ENCODE measurements around the gene NTPCR. TPM values are rescaled to one million over a fixed set of nuclear protein-coding genes. Genes with fewer than 3 reads are reported as not detected.

The NTPCR gene
- polyA plus RNA-seq, 3 donors = 56.2 to 74.5 (median 71.6) TPM

DNA sequence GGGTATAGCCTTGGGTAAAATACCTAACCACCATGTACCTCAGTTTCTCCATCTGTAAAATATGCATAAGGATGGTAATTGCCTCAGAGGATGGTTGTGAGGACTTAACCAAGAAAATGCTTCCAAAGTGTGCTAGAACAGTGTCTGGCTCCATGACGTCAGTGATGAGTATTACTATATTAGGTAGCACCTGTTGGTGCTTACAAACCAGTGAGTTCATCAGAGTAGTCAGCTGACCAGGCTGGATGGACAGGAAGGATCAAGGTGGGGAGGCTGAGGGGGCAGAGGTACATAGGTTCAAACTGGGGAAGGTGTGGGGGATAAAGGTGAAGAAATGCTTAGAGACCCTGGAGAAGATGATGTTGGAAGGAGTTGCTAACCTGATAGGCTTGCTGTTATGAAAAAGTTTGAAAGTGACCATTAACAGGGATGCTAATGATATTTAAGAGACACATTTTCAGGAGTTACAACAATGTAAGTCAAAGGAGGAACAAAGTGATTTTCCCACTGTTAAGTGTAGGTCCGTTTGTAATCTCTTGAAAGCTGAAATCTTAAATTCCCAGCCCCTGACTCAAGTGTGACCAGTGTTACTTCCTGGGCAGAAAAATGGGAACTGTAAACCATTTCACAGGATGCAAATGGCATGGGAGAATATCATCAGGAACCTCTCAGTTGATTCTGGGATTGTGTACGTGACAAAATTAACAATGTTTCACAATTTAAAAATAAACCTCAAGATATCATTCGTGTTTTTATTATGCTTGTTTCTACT is 4.4 kb downstream of the NTPCR start:
- DNase-seq = no peak

DNA sequence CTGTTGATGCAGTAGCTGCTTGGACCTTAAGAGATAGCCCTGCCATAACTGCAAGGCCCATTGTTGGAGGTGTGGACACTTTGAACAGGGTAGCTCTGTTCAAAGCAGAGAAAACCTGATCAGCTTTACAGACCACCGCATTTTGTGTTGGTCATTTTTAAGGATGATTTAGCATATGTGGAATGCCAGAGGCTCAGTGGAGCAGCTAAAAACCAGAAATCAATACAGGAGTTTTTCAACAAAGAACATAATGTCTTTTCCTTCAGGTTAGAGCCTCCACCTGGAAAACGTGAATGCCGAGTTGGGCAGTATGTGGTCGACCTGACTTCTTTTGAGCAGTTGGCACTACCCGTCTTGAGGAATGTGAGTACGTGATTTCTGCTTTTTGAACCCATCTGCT is 5.7 kb downstream of the NTPCR start:
- no peak for DNase-seq

DNA sequence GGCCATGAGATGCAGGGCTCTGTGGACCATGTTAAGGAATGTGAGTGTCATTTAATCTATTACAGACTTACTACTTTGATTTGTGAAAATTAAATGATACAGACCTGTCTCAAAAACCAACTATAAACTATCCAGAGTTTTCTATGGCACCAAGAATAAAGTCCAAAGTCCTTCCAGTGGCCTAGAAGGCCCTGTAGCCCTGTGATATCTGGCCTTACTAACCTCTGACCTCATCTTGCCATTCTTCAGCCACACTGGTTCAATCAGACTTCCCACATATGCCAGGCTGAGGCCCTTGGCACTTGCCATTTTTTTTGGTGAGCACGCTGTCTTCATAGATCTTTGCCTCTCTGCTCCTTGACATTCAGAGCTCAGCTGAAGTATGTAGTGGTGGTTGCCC is 7.7 kb downstream of the NTPCR start:
- DNase-seq = no peak

DNA sequence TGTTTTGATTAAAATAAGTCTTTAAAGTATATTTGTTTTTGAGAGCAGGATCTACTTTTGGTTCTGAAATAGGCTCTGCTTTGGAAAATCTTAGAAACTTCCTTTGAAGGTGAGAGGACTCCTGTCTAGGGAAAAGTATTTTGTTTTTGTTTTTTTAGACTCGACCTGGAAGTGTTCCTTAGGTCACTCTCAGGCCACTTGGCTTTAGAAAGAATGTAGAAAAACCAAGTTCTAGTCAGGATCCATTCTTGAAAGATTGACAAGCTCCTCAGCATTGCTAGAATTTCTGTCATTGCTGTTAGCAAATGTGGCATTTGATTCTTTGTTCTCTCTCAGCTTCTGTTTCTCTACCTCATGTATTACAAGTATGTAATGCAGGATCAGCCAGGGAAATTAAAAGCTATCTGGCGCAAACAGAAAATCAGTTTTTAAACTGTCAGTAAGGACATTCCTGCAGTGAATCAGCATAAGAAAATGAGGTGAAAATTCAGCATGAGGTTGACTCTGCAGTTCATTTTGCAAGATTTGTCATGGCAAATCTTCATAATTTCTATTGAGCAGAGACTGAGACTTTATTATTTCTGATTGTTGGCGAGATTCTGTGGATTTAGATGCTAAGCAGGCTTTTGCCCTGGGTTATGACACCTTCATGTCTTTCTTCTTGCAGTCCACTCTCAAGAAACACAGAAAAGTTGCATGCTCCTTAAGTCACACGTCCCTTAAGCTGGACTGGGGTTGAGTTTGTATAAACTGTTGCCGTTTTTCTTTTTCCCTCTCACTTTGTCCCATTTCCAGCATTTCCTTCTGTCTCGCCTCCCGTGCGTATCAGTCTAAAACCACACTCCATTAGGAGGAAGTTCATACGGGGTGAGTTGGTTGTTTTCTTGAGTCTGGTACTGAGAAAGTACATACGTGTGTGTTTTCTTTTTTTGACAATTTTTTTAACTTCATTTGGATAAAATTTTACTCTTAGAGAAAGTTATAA is 12.6 kb downstream of the NTPCR start:
- no peak for DNase-seq

DNA sequence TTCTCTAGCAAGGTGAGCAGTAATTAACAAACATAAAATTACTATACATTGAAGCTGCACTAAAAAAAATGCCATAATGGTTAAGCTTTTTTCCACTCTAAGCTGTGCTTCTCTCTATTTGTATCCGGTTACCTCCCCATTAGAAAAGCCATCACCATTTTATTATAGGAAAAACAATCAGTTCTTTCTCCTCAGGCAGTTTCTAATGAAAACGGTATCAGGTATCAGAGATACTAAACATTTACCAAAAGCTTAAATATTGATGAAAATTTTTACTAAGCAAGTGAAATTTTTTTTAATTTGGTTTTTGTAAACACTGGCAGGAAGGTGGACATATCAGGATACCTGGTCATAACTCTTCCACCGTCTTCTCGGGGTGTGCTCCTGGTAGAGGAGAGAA is 14.2 kb downstream of the NTPCR start:
- no peak for DNase-seq

DNA sequence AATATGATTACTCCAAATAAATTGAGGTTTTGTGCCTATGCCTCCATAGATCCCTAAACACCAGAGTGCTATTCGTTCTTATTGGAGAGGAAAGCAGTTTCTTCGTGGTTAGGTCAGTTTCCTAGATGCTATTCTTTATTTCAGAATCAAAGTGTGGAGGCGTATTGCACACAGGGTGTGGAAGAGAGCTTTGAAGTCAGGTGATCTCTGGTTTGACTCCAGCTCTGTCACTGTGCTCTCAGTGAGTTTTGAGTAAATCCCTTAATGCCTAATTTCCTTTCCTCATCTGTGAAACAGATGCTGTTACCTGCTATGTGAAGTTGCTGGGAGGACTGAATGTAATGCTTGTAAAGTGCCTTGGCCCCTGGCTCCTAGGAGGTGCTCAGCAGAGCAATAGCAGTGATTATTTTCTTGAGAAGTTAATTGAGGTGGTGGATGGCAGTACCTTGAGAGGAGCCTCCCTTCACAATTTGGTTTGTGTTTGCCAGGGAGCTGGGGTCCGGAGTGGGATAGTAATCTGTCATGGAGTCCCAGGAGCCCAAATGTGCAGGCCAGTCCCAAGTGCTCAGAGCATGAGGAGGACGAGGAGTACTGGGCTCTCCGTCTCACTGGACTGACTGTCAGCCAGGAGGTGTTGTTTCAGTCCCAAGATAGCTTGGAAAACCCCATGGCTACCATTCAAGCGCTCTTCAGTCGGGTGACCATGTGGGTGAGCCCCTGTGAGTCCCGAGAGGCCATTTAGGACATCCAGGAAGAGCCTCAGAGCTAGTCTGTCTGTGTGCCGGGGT is 14.9 kb downstream of the NTPCR start:
- DNase-seq = no peak

DNA sequence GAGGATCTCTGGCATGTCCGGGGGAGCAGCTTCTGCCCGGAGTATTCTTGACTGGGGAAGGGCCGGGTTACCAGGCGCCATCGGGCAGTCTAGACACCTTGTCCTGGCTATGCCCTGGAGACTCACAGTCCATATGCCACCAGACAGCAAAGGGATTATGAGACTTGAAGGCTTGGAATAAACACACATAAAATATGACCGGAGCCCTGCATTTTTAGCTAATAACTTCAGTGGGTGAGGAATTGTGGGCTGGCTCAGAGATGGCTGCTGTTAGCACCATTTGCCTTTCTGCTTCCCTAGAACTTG is 15.5 kb downstream of the NTPCR start:
- no peak for DNase-seq

DNA sequence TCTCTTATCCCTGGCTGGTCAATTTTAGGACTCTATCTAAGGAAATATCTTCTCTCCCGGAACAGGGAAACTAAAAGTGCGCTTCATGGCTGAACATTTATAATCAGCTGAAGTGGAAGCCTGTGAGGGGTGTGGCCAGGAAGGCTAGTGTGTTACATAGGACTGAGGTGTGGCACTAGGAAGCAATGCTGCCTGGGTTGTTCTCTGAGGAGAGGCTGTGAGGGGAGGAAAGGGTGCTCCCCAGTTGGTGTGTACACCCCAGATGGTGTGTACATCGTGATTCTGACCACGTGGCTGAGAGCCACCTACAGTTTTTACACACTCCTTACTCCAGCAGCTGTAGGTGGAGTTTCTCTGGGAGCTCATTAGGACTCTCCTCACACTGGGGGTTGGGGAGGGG is 16.3 kb downstream of the NTPCR start:
- DNase-seq = no peak

DNA sequence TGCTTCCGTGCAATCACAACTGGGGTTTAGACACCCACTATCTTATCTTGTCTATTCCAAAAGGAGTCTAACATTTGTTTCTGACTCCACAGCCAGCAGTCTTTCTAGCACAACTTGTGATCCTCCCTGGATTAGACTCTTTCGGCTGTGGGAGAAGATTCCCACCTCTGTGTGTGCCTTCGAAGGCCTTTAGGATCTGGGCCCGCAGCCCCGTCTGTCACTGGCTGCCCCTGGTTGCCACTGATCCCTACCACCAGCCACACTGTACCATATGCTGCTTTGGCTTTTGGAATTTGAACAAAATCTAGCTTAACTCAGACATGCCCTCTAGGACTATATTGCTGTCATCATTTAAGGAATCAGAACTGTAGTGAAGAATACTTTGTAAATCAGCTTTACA is 18.0 kb downstream of the NTPCR start:
- no peak for DNase-seq

DNA sequence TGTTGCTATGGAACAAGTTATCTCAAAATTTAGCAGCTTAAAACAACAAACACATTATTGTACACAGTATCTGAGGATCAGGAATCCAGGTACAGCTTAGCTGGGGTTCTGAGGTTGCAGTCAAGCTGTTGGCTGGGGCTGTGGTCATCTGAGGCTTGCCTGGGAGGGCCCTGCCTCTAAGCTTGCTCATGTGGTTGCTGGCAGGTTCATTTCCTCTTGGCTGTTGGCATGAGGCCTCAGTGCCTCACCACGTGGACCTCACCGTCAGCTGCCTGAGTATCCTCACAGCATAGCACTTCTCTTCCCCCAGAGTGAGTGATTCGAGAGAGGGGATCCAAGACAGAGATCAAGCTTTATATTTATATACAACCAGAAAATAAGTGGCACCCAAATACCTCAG is 18.6 kb downstream of the NTPCR start:
- DNase-seq = no peak

DNA sequence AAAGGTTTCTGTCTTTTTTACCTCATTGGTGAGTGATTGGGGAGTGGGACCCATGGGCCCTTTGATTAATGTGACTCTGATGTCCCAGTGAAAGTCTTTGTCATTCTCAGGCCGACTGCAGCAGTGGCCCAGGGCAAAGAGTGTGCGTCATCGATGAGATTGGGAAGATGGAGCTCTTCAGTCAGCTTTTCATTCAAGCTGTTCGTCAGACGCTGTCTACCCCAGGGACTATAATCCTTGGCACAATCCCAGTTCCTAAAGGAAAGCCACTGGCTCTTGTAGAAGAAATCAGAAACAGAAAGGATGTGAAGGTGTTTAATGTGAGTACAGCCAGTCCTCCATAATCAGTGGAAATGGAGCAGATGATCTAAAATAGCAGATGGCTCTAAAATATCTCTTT is 19.4 kb downstream of the NTPCR start:
- DNase-seq = no peak

DNA sequence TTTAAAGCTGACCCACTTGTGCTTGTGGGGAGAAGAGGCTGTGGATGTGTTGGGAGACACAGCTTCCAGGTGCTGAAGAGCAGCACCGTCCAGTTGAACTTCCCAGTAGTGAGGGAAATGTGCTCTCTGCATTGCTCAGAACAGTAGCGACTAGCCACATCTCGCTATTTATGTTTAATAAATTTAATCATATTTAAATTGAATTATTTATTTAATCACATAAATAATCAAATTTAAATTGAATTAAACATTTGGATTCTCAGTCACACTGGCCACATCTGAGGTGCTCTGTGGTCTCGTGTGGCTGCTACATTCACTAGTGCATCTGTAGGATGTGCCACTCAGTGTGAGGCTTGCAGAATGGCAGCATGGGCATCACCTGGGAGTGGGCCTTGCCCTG is 20.1 kb downstream of the NTPCR start:
- no peak for DNase-seq

DNA sequence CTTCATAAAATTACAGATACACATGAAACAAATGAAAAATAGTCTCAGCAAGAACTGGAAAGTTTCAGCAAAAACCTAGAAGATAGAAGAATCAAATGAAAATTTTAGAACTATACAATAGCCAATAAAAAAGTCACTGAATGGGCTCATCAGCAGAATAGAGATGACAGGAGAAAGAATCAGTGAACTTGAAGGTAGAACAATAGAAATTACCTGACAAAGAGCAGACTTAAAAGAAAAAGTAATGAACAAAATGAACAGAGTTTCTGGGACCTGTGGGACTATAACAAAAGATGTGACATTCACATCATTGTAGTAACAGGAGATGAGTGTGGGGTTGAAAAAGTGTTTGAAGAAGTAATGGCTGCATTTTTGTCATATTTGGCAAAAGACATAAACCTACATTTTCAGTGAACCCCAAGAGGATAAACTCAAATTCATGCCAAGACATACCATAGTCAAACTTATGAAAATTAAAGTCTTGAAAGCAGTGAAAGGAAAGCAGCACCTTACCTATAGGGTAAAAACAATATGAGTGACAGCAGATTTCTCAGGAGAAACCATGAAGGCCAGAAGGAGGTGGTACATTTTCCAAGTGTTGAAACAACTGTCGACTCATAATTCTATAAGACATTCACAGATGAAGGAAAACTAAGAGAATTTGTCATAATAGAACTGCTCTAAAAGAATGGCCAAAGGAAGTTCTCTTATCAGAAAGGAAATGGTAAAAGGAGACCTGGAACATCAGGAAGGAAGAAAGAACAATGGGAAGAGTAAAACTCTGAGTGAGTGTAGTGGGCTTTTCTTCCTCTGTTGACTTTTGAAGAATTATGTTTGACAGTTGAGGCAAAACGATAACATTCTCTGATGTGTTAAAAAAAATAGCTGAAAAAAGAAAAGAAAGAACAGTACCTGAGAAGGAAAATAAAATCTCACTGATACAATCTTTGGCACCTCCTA is 23.5 kb downstream of the NTPCR start:
- DNase-seq = no peak

DNA sequence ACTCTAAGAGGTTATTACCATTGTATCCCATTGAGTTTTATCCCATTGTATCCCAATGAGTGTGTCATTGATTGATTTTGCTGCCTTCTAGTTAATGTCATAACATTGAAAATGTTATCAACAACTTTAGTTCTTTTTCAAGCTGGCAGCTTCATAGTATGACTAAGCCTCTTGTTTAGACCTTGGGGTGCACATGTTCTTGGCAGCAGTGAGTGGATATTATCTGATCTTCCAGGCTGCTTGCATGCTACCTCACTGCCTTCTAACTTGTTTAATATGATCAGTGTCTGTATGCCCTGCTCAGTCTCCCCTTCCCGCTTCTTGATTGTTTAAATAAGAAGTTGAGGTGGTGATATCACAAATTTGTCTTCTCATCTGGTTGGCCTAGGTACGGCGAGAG is 24.6 kb downstream of the NTPCR start:
- DNase-seq = no peak

DNA sequence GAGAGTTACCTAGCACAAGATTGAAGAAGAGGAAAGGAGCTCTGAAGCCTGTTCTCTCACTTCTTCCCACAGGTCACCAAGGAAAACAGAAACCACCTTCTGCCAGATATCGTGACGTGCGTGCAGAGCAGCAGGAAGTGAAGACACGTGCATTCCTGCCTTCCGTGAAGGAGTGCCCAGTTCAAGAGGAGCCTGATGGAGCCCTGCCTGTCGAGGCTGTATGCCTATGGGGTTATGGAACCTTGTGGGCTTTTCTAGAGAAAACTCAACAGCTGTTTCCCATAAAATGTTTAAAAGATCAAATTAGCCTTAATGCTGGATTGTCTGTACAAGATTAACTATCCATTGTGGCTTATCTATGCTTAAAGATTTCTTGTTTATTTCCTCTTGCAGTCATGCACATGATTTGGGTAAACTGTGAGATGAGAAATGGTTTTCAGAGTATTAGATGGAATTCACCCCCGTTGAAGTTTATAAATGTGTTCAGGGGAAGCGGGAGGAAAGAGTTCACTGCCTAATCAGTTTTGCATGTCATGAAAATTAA is 27.8 kb downstream of the NTPCR start:
- DNase-seq = no peak

DNA sequence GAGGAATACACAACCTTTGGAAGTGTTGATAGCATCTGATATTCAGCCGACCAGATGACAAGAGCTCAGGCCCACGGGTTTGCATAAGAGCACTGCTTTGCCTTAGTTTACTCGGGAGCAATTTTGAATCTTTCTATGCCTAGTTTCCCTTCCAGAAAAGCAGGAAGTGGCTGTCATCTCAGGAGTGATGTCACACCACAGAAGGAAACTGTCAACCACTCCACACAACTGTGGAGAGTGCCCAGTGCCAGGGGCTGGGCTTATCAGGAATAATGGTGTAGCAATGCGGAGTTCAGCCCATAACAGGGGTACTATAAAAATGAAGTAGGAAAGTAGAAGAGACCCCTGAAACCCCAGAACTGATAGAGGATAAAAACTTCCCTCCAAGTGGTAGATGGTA is 28.4 kb downstream of the NTPCR start:
- DNase-seq = no peak

DNA sequence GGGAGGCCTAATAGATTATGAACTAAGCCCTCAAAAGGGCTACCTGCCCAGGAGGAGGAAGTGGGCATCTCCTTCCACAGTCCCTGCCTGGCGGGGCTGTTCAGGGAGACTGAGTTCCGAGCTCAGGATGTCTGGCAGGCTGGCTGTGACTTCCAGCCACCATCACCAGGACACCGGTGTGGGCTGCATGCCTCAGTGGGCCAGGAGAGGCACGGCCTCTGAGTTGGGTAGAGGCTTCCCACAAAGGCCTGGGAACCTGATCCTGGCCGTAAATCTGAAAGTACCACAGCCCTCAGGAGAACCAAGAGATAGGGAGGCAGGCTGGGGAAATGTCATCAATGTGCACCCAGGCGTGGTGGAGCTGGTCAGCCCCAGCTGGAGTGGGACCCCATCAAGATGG is 29.1 kb downstream of the NTPCR start:
- DNase-seq = no peak

DNA sequence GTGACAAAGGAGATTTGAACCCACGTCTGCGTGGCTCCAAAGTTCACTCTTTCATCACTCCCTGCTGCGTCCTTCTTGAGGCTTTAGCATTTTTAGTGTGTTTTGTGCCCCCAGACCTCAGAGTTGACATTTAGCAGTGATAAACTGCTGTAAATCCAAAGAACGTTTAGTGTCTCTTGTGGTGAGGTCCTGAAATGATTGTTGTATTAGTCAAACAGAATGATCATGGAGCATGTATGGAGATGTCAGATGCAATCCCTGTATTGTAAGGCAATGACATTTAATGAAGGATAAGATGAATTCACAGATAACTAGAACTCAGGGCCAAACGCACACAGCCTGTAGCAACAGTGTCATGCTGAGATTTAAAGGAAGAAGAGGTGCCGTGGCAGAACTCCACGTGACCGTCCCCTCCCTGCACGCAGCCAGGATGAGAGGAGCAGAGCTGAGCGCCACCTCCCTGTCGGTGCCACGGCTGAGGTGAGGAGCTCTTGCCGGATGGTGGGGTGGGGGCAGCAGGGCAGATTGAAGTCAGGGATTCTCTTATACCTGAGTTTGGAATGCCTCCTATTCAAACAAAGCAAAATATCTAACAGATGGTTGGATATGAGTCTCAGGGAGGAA is 30.1 kb downstream of the NTPCR start:
- DNase-seq = no peak

DNA sequence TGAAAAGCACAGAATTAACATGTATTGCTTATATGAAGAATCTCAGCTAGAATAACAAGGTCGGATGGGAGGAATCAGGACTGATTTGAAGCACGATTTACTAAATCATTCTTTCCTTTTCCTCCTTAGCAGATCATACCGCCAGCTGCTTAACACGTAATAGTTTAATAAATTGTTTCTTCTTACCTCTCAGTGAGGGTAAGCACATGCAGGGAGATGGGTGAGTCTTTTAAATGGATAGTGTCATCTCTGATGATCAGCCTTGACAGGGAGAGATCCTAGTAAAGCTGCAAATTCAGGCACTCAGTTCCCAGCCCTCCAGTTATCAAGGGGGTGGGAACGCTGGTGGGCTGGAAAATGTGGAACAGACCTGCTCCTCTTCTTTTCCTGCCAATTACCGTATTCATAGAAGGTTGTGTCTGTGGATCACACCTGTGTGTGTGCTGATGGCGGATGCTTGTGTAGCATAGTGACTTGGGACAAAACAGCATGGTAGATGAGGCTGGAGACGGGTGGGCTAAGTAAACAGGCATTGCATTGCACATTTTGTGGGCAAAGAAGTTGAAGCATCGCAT is 30.7 kb downstream of the NTPCR start:
- no peak for DNase-seq

Data from renal pelvis (tissue), 4 donors.